Activated effector memory CD4-positive, alpha-beta T cell treated with anti-CD3 and anti-CD28 coated beads, Interleukin-2, amount 50 U/mL, for 16 hours (primary cell): ENCODE measurements around the gene ACTL6B.

Experiments
- DNase-seq: peaks from one replicate; pipeline ENCODE4 v3.0.0-alpha.2; 2020

The ACTL6B gene

GRCh38 chr7:100626530-100627237 is 29.6 kb downstream of the ACTL6B start:
- peak; percentile 93 for DNase-seq

DNA sequence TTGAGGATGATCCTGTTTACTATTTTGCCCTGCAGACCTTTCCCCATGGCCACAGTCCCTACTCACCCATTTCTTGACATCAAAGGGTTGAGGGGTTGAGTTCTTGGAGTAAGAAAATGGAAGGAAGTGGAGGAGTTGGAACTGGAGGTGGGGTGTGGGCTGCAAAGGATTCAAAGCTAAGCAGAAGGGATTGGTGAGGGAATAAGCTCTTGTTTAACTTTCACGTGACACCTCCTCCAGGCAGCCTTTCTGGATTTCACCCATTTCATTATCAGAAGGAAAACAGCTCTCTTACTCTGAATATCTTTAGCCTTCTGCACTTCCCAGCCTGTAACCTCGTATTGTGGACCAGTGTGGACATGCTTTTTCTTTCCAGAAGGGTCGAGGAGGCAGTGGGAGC is 30.2 kb downstream of the ACTL6B start:
- no peak for DNase-seq

DNA sequence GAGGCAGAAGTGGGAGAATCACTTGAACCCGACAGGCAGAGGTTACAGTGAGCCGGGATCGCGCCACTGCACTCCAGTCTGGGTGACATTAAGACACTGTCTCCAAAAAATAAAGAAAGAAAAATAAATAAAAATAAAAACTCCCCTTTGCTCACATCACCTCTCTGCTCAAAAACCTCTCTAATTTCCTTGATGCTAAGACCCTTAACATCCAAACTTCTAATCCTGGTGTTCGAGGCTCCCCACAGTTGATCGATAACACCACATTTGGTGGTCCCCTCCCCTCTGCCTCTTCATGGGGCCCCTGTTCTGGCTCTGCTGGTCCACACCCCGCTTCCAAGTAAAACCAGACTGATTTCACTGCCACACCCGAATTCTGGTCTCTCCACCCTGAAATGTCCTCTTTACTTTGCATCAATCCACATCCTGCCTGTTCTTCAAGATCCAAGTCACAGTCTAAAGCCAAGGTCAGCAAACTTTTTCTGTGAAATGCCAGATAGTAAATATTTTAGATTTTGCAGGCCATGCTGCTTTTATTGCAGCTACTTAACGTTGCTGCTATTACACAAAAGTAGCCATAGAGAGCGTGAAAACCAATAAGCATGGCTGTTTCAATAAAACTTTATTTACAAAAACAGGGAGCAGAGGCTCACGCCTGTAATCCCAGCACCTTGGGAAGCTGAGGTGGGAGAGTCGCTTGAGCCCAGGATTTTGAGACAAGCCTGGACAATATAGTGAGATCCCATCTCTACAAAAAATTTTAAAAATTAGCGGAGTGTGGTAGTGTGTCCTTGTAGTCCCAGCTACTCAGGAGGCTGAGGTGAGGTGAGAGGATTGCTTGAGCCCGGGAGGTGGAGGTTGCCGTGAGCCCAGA is 32.1 kb downstream of the ACTL6B start:
- no peak for DNase-seq

DNA sequence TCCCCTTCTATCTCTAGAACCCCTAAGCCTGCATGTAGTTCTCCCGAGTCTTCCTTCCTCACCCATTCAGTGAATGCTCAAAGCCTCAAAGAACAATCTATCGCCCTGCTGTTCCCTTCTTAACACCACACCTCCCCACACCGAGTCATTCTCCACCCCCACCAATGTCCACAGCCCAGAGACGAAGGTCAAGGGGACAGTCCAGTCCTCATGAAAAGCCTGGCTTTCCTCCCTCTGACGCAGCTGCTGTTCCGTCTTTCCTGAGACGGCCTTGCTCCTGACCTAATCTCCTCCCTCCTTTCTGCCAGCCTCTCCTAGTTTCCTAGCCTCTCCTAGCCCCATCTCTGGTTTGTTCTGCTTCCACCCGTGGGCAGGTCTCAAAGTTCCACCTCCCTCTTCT is 34.7 kb downstream of the ACTL6B start:
- DNase-seq = no peak

GRCh38 chr7:100620804-100621203 is 35.4 kb downstream of the ACTL6B start:
- DNase-seq = no peak

- DNase-seq = no peak
Measured at GRCh38 chr7:100620239-100620638, 36.0 kb downstream of the ACTL6B start.

DNA sequence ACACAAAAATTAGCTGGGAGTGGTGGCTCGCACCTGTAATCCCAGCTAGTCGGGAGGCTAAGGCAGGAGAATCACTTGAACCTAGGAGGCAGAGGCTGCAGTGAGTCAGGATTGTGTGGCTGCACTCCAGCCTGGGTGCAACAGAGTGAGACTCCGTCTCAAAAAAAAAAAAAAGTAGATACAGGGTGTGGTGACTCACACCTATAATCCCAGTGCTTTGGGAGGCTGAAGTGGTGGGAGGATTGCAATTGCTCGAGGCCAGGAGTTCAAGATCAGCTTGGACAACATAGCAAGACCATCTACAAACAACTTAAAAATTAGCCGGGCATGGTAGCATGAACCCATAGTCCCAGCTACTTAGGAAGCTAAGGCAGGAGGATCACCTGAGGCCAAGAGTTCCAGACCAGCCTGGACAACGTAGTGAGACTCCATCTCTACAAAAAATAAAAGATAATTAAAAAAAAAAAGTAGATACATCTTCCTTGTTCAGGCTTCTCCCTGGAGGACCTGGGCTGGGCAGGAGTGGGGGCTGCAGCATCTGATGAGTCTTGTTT is 41.9 kb downstream of the ACTL6B start:
- no peak for DNase-seq

DNA sequence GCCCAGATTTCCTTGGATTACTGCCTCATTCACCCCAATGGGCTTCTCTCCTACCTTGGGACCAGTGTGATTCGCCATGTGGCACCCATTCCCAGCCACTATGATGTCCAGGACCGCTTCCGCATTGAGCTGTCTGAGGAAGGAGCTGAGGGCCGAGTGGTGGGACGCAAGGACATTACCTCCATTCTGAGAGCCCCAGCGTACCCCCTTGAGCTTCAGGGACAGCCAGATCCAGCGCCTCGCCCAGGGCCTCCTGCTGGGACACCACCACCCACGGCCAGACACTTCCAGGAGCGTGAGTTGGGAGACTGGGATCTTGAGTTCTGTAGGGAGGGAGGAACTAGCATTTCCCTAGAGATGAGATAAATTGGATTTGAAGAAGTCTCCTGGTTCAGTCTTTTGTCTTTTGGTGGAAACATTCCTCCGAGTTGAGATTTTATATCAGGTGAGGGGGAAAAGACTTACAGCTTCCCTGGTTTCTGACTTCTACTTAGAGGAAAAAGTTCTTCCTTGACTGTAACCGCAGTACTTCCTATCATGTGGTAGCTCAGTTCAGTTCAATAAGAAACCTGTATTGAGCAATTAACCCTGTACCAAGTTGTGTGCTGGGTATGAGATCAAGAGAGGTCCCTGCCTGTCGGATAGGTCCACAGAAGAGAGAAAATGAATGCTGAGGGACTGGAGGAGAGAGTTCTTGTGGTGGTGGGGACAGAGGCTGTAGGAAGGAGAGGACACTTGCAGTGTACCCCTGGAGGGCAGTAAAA is 42.7 kb downstream of the ACTL6B start:
- DNase-seq = no peak

GRCh38 chr7:100612730-100613390 is 43.4 kb downstream of the ACTL6B start:
- DNase-seq = peak; percentile 66

GRCh38 chr7:100611983-100612729 is 44.1 kb downstream of the ACTL6B start, which contains the start of gene MOSPD3:
Gene MOSPD3, plus strand, starts transcription at chr7:100612540. Its CDS starts 252 bp downstream, at chr7:100612792.
- peak; percentile 99 for DNase-seq

DNA sequence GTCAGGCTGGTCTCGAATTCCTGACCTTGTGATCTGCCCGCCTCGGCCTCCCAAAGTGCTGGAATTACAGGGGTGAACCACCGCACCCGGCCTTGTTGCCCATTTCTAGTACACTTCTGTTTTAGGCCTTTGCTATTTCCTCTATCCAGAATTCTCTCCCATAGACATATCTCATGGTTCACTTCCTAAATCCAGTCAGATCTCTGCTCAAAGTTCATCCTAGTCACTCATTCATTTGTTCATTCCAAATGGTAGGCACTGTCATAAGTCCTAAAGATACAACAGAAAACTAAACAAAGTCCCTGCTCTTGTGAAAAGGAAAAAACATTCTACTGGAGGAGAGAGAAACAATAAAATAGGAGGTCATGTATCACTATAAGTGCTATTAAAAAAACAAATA is 46.3 kb downstream of the ACTL6B start:
- no peak for DNase-seq

DNA sequence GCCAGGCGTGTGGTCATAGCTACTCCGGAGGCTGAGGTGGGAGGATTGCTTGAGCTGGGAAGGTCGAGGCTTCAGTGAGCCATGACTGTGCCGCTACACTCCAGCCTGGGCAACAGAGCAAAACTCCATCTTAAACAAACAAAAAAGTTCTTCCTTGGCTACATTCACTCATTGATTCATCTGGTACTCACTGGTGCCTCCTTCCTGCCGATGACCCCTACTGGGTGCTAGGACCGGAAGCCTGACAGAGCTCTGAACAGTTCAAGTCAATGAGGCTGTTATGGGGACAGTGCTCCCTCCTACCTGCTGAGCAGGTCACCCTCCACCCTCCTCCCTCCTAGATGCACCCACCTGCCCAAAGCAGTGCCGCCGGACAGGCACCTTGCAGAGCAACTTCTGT is 49.1 kb downstream of the ACTL6B start:
- no peak for DNase-seq

- DNase-seq = no peak
Measured at GRCh38 chr7:100606313-100606712, 49.9 kb downstream of the ACTL6B start.

- DNase-seq = peak; percentile 80
Measured at GRCh38 chr7:100604976-100605911, 51.0 kb downstream of the ACTL6B start.

GRCh38 chr7:100604028-100604975 is 51.9 kb downstream of the ACTL6B start:
- DNase-seq = peak; percentile 89

DNA sequence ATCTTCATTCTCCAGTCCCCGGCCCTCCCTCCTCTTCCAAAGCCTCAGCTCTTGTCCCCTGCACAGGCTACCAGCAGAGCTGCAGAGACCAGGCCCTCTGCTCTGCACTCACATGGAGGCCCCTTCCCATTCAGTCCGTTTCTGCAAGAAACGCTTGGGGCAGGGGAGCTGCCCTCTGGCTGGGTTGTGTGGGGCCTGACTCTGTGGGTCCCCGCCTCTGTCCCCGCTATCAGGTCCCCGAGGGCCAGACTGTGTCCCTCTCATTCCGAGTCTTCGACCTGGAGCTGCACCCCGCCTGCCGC is 52.6 kb downstream of the ACTL6B start:
- DNase-seq = no peak

DNA sequence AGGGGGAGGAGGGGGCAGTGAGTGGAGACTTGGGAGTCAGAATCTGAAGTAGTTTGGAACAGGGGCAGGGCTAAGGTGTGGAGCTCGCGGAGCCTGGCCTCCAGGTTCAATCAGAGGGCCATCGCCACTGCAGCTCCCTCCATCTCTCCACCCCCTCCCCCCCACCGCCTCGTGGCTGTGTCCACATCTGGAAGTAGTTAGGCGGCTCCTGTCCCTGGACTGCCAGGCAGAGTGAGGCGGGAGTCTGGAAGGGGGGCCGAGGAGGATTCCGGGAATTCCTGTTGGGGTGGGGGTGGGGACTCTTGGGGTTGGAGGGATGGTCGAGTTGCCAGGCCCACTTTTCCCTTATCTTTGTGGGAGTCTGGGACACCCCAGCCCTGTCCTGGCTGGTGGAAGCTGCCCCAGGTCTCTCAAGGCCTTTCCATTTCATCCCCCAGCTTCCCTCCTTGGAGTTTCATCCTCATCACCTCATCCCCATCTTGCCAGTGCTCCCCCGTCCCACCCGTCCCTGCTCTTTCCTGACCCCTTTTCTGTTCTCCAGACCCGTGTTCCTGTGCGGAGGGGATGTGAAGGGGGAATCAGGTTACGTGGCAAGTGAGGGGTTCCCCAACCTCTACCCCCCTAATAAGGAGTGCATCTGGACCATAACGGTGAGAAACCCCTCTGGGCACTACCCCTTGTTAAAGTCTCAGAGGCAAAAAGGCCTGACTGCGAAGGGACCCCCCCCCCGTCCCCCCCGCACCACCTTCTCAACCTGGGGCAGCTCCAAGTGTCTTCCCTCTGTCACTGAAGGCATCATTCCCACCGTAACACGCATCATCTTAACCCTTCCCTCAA is 53.1 kb downstream of the ACTL6B start:
- no peak for DNase-seq

- no peak for DNase-seq
Measured at GRCh38 chr7:100600730-100601038, 55.6 kb downstream of the ACTL6B start.
